Measurements from ENCODE around the gene NBPF3. TPM values are rescaled to one million over a fixed set of nuclear protein-coding genes. Genes with fewer than 3 reads are reported as not detected.
A peak's percentile ranks its signal among the peaks of the same experiment; 100 is the strongest.

NBPF3 gene
- total and polyA plus RNA-seq, 3 donors from 2014 or later, result 38.3 to 49.1 (median 42.0) TPM

- Histone ChIP-seq H3K27me3 (no peaks in the 10 kb centered on the region), H3K4me1 (peaks cover 10% of the 10 kb centered on the region), H3K4me3 (no peak overlapping the region), H3K27ac (no peak overlapping the region), H3K9me3 (no peaks in the 10 kb centered on the region), H3K36me3 (ENCODE audit: low read depth, missing control alignments) (no peaks in the 10 kb centered on the region)
- peak; percentile 62 for DNase-seq
- intact Hi-C loops (cut with DNase I; ENCODE audit: low total_unique reads), result no loop called here
- no peak for TF ChIP-seq POLR2A (IDR thresholded peaks at IDR 0.05)
- no peak for TF ChIP-seq CTCF (IDR thresholded peaks at IDR 0.05)
- 72 to 79% methylated on average over 11 of the region's 11 CpGs for WGBS, 2 donors
These were observed 71.9 kb downstream of the NBPF3 start for GRCh38 chr1:21511579-21512522.

GRCh38 chr1:21514245-21514644 lies 74.3 kb downstream of the NBPF3 start:
- Histone ChIP-seq H3K4me1 (peaks cover 5% of the 10 kb centered on the region), H3K27me3 (no peaks in the 10 kb centered on the region), H3K4me3 (no peak overlapping the region), H3K36me3 (ENCODE audit: low read depth, missing control alignments) (no peaks in the 10 kb centered on the region), H3K27ac (no peak overlapping the region), H3K9me3 (no peaks in the 10 kb centered on the region)
- 88 to 91% methylated on average over 4 to 5 of the region's 5 CpGs for WGBS, 2 donors
- DNase-seq, result no peak
- TF ChIP-seq POLR2A (IDR thresholded peaks at IDR 0.05) (no peak), CTCF (IDR thresholded peaks at IDR 0.05) (no peak)
- intact Hi-C loops (cut with DNase I; ENCODE audit: low total_unique reads), result no loop called here

- Histone ChIP-seq H3K4me1 (no peaks in the 10 kb centered on the region), H3K36me3 (ENCODE audit: low read depth, missing control alignments) (no peaks in the 10 kb centered on the region), H3K9me3 (no peaks in the 10 kb centered on the region), H3K27ac (no peak overlapping the region), H3K27me3 (no peaks in the 10 kb centered on the region), H3K4me3 (no peak overlapping the region)
- intact Hi-C loops (cut with DNase I; ENCODE audit: low total_unique reads), result no loop called here
- TF ChIP-seq POLR2A (IDR thresholded peaks at IDR 0.05) (no peak), CTCF (IDR thresholded peaks at IDR 0.05) (no peak)
- no peak for DNase-seq
- 73 to 81% methylated on average over 3 of the region's 3 CpGs for WGBS, 2 donors
These were observed 77.2 kb downstream of the NBPF3 start for GRCh38 chr1:21517161-21517589.

GRCh38 chr1:21517660-21518480 lies 77.9 kb downstream of the NBPF3 start:
- intact Hi-C loops (cut with DNase I; ENCODE audit: low total_unique reads), result no loop called here
- H3K27me3 ChIP-seq, result no peaks in the 10 kb centered on the region
- no peaks in the 10 kb centered on the region for H3K36me3 ChIP-seq (ENCODE audit: low read depth, missing control alignments)
- no peak overlapping the region for H3K4me3 ChIP-seq
- H3K9me3 ChIP-seq, result no peaks in the 10 kb centered on the region
- 85 to 88% methylated on average over 13 of the region's 13 CpGs for WGBS, 2 donors
- H3K4me1 ChIP-seq, result no peaks in the 10 kb centered on the region
- DNase-seq, result no peak
- TF ChIP-seq CTCF (IDR thresholded peaks at IDR 0.05), result no peak
- no peak for TF ChIP-seq POLR2A (IDR thresholded peaks at IDR 0.05)
- no peak overlapping the region for H3K27ac ChIP-seq
